K562 (cell line): ENCODE results near the gene KIF1A.

Experiments used
- CTCF ChIP-seq, 3 experiments: IDR thresholded peaks in 2 of 3; conservative IDR thresholded peaks in 1 of 3; 2 replicates each; pipeline ENCODE4 v1.5.1; 2011 to 2012; ENCODE audit warnings: low read length in 3 of 3, mild to moderate bottlenecking in 3 of 3, control low read depth in 2 of 3, improper control_type of control experiment in 1 of 3, inconsistent platforms in 1 of 3, low read depth in 1 of 3, mixed read lengths in 1 of 3, moderate library complexity in 1 of 3; ENCODE audit not compliant: insufficient read depth in 2 of 3
- LARP7 ChIP-seq: fragments of 450-650 bp; IDR thresholded peaks from 2 replicates; pipeline ENCODE4 v1.6.1; 2016
- POLR2A ChIP-seq: fragments of 450-650 bp; conservative IDR thresholded peaks from 2 replicates; pipeline ENCODE4 v1.6.1; 2016
- POLR2AphosphoS5 ChIP-seq: IDR thresholded peaks from 2 replicates; pipeline ENCODE4 v1.6.1; 2011; ENCODE audit warnings: mild to moderate bottlenecking, low read depth, low read length, moderate library complexity; ENCODE audit not compliant: control insufficient read depth, insufficient read depth
- PRPF4 ChIP-seq: fragments of 200-400 bp; formaldehyde crosslinking; IDR thresholded peaks from one replicate; pipeline ENCODE4 v1.6.1; 2017; ENCODE audit warnings: low read length, low read depth, mild to moderate bottlenecking; ENCODE audit not compliant: insufficient read depth, poor library complexity, severe bottlenecking
- RBM25 ChIP-seq: fragments of 200-400 bp; formaldehyde crosslinking; IDR thresholded peaks from 2 replicates; pipeline ENCODE4 v1.6.1; 2018; ENCODE audit warnings: low read length, low read depth, moderate library complexity; ENCODE audit not compliant: severe bottlenecking
- RNF2 ChIP-seq: sonication (generic); IDR thresholded peaks from 2 replicates; pipeline ENCODE4 v1.6.1; 2016
- ZNF224 ChIP-seq: sonication (generic); formaldehyde crosslinking; IDR thresholded peaks from 2 replicates; pipeline ENCODE4 v1.8.0; 2022; ENCODE audit warnings: mild to moderate bottlenecking, missing genetic modification reagents
- TF ChIP-seq, protein P1 (sequence below): fragments of 250-450 bp; sonication (Bioruptor Pico); IDR thresholded peaks from 2 replicates; pipeline ENCODE4 v1.4.0; 2020; ENCODE audit warnings: mild to moderate bottlenecking
- TF ChIP-seq, protein P2 (sequence below): fragments of 250-450 bp; sonication (Bioruptor Pico); IDR thresholded peaks from 2 replicates; pipeline ENCODE4 v1.4.0; 2020; ENCODE audit warnings: mild to moderate bottlenecking, moderate library complexity
- TF ChIP-seq, protein P3 (sequence below): IDR thresholded peaks from 2 replicates; pipeline ENCODE4 v1.6.1; 2016; ENCODE audit warnings: missing genetic modification characterization, missing compliant biosample characterization

GRCh38 chr2:240760576-240761246, 59.3 kb downstream of the KIF1A start:
- TF ChIP-seq, protein P1, sequence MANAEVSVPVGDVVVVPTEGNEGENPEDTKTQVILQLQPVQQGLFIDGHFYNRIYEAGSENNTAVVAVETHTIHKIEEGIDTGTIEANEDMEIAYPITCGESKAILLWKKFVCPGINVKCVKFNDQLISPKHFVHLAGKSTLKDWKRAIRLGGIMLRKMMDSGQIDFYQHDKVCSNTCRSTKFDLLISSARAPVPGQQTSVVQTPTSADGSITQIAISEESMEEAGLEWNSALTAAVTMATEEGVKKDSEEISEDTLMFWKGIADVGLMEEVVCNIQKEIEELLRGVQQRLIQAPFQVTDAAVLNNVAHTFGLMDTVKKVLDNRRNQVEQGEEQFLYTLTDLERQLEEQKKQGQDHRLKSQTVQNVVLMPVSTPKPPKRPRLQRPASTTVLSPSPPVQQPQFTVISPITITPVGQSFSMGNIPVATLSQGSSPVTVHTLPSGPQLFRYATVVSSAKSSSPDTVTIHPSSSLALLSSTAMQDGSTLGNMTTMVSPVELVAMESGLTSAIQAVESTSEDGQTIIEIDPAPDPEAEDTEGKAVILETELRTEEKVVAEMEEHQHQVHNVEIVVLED (CRISPR knock-in tag): no peak
- TF ChIP-seq, protein P2, sequence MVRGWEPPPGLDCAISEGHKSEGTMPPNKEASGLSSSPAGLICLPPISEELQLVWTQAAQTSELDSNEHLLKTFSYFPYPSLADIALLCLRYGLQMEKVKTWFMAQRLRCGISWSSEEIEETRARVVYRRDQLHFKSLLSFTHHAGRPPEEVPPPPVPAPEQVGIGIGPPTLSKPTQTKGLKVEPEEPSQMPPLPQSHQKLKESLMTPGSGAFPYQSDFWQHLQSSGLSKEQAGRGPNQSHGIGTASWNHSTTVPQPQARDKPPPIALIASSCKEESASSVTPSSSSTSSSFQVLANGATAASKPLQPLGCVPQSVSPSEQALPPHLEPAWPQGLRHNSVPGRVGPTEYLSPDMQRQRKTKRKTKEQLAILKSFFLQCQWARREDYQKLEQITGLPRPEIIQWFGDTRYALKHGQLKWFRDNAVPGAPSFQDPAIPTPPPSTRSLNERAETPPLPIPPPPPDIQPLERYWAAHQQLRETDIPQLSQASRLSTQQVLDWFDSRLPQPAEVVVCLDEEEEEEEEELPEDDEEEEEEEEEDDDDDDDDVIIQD (CRISPR knock-in tag): no peak
- no peak for TF ChIP-seq RBM25
- no peak for TF ChIP-seq POLR2AphosphoS5
- TF ChIP-seq LARP7: no peak
- TF ChIP-seq CTCF (IDR thresholded peaks at IDR 0.05 in 2 of 3, conservative IDR thresholded peaks at IDR 0.05 in 1 of 3; ENCODE audit: insufficient read depth in 2 of 3, low read depth in 1 of 3, low read length in 3 of 3): peak in 2 of 3 experiments; percentile 23 to 36; a peak in 3 of 6 replicates
- no peak for TF ChIP-seq RNF2
- TF ChIP-seq, protein P3, sequence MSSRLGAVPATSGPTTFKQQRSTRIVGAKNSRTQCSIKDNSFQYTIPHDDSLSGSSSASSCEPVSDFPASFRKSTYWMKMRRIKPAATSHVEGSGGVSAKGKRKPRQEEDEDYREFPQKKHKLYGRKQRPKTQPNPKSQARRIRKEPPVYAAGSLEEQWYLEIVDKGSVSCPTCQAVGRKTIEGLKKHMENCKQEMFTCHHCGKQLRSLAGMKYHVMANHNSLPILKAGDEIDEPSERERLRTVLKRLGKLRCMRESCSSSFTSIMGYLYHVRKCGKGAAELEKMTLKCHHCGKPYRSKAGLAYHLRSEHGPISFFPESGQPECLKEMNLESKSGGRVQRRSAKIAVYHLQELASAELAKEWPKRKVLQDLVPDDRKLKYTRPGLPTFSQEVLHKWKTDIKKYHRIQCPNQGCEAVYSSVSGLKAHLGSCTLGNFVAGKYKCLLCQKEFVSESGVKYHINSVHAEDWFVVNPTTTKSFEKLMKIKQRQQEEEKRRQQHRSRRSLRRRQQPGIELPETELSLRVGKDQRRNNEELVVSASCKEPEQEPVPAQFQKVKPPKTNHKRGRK: no peak
- TF ChIP-seq POLR2A: no peak
- TF ChIP-seq ZNF224 (CRISPR knock-in tag): no peak
- no peak for TF ChIP-seq PRPF4
